Hepatocyte (in vitro differentiated cells): ENCODE data around the gene SOD2. TPM values are rescaled to one million over a fixed set of nuclear protein-coding genes. Genes with fewer than 3 reads are reported as not detected.
A peak's percentile ranks its signal among the peaks of the same experiment; 100 is the strongest.

ENCODE experiments used
- DNase-seq: peaks from one replicate; pipeline ENCODE4 v3.0.0-alpha.2; 2016; ENCODE audit warnings: low spot score
- H2AFZ ChIP-seq: fragments of 200-600 bp; sonication (generic); 2 replicates; pipeline ENCODE4 v1.6.0; 2016; ENCODE audit warnings: antibody characterized with exemption, mild to moderate bottlenecking
- H3K27ac ChIP-seq: fragments of 200-600 bp; sonication (generic); 2 replicates; pipeline ENCODE4 v1.5.1; 2016; ENCODE audit warnings: mild to moderate bottlenecking
- H3K27me3 ChIP-seq: fragments of 200-600 bp; sonication (generic); 2 replicates; pipeline ENCODE4 v1.6.1; 2016
- H3K36me3 ChIP-seq: fragments of 200-600 bp; sonication (generic); replicated peaks from 2 replicates; pipeline ENCODE4 v1.5.1; 2016; ENCODE audit warnings: low read depth; ENCODE audit not compliant: insufficient read depth
- H3K4me1 ChIP-seq: fragments of 200-600 bp; sonication (generic); 2 replicates; pipeline ENCODE4 v1.5.1; 2016; ENCODE audit warnings: mild to moderate bottlenecking, moderate library complexity; ENCODE audit not compliant: insufficient read depth
- H3K4me2 ChIP-seq: fragments of 200-600 bp; sonication (generic); 2 replicates; pipeline ENCODE4 v1.6.0; 2016
- H3K4me3 ChIP-seq: fragments of 200-600 bp; sonication (generic); 2 replicates; pipeline ENCODE4 v1.5.1; 2016; ENCODE audit warnings: mild to moderate bottlenecking
- H3K79me2 ChIP-seq: fragments of 200-600 bp; sonication (generic); 2 replicates; pipeline ENCODE4 v1.6.0; 2017; ENCODE audit warnings: mild to moderate bottlenecking
- H3K9me2 ChIP-seq: fragments of 200-600 bp; sonication (generic); replicated peaks from 2 replicates; pipeline ENCODE4 v1.6.0; 2017; ENCODE audit warnings: mild to moderate bottlenecking; ENCODE audit not compliant: insufficient read depth
- H3K9me3 ChIP-seq: fragments of 200-600 bp; sonication (generic); 2 replicates; pipeline ENCODE4 v1.5.1; 2016; ENCODE audit warnings: low read depth, mild to moderate bottlenecking
- H4K20me1 ChIP-seq: fragments of 200-600 bp; sonication (generic); 2 replicates; pipeline ENCODE4 v1.6.0; 2016; ENCODE audit warnings: mild to moderate bottlenecking; ENCODE audit not compliant: insufficient read depth, poor library complexity, severe bottlenecking
- CTCF ChIP-seq: fragments of 200-600 bp; sonication (generic); IDR thresholded peaks from 2 replicates; pipeline ENCODE4 v1.5.1; 2016; ENCODE audit warnings: antibody characterized with exemption, mild to moderate bottlenecking; ENCODE audit not compliant: poor library complexity
- EZH2 ChIP-seq: fragments of 200-600 bp; sonication (generic); IDR thresholded peaks from 2 replicates; pipeline ENCODE4 v1.6.1; 2016; ENCODE audit warnings: antibody characterized with exemption, mild to moderate bottlenecking, borderline replicate concordance
- EZH2phosphoT487 ChIP-seq: fragments of 200-600 bp; sonication (generic); IDR thresholded peaks from one replicate; pipeline ENCODE4 v1.6.1; 2018; ENCODE audit warnings: antibody characterized with exemption, mild to moderate bottlenecking, low read depth, moderate library complexity; ENCODE audit not compliant: unreplicated experiment, severe bottlenecking
- WGBS: methylation state at CpG from one replicate; pipeline ENCODE4 v1.1.6; 2016; ENCODE audit warnings: low lambda C conversion rate; ENCODE audit errors: missing lambda C conversion rate; 5-methylcytosine and 5-hydroxymethylcytosine counted together
- polyA plus RNA-seq: library from polyadenylated mRNA; unstranded; fragments of >200 nt; fragmentation: Nextera tagmentation; extraction: Ambion mirVana; gene quantifications from 2 replicates; pipeline ENCODE4 v1.2.1, GENCODE V29; 2016
- total RNA-seq: library from RNA; depleted of rRNA; stranded (reverse); fragments of >200 nt; gene quantifications from 2 replicates; pipeline ENCODE4 v1.2.3, GENCODE V29; 2014

Gene SOD2
- total and polyA plus RNA-seq, 2 experiments from 2014 or later, result 138 to 264 TPM

- no peak overlapping the region for H3K27ac ChIP-seq
- H3K4me3 ChIP-seq, result no peak overlapping the region
- DNase-seq, result no peak
- H4K20me1 ChIP-seq, result no peaks in the 10 kb centered on the region
- H3K9me2 ChIP-seq, result no peaks in the 10 kb centered on the region
- H3K4me2 ChIP-seq, result no peak overlapping the region
- H3K79me2 ChIP-seq, result peaks cover 5% of the 10 kb centered on the region
- no peaks in the 10 kb centered on the region for H3K36me3 ChIP-seq
- H3K9me3 ChIP-seq, result no peaks in the 10 kb centered on the region
- WGBS, result 81% methylated on average over 10 of the region's 10 CpGs
- no peaks in the 10 kb centered on the region for H3K4me1 ChIP-seq
- TF ChIP-seq CTCF (no peak), EZH2 (no peak), EZH2phosphoT487 (no peak)
- H3K27me3 ChIP-seq, result no peaks in the 10 kb centered on the region
- no peak overlapping the region for H2AFZ ChIP-seq
Observed at GRCh38 chr6:159681191-159681880, 11.7 kb downstream of the SOD2 start.

- H3K27me3 ChIP-seq, result no peaks in the 10 kb centered on the region
- H3K9me3 ChIP-seq, result no peaks in the 10 kb centered on the region
- no peaks in the 10 kb centered on the region for H3K4me1 ChIP-seq
- H3K9me2 ChIP-seq, result no peaks in the 10 kb centered on the region
- H3K4me2 ChIP-seq, result no peak overlapping the region
- H3K79me2 ChIP-seq, result peaks cover 3% of the 10 kb centered on the region
- H3K27ac ChIP-seq, result peak overlapping the region; percentile 8
- no peak for DNase-seq
- TF ChIP-seq CTCF (no peak), EZH2phosphoT487 (no peak), EZH2 (no peak)
- H4K20me1 ChIP-seq, result no peaks in the 10 kb centered on the region
- no peak overlapping the region for H3K4me3 ChIP-seq
- H3K36me3 ChIP-seq, result no peaks in the 10 kb centered on the region
- 72% methylated on average over 3 of the region's 3 CpGs for WGBS
- H2AFZ ChIP-seq, result no peak overlapping the region
Observed at GRCh38 chr6:159680104-159680503, 12.9 kb downstream of the SOD2 start.

GRCh38 chr6:159679091-159680077 is 13.7 kb downstream of the SOD2 start:
- H2AFZ ChIP-seq, result no peak overlapping the region
- no peak overlapping the region for H3K4me2 ChIP-seq
- H3K36me3 ChIP-seq, result no peaks in the 10 kb centered on the region

More at GRCh38 chr6:159679091-159680077, 13.7 kb downstream of the SOD2 start:
- H3K27me3 ChIP-seq, result no peaks in the 10 kb centered on the region
- H4K20me1 ChIP-seq, result no peaks in the 10 kb centered on the region
- DNase-seq, result no peak
- H3K4me3 ChIP-seq, result no peak overlapping the region
- H3K27ac ChIP-seq, result peak overlapping the region; percentile 8
- H3K9me2 ChIP-seq, result no peaks in the 10 kb centered on the region
- H3K79me2 ChIP-seq, result peaks cover 3% of the 10 kb centered on the region
- no peaks in the 10 kb centered on the region for H3K4me1 ChIP-seq
- H3K9me3 ChIP-seq, result no peaks in the 10 kb centered on the region
- 76% methylated on average over 5 of the region's 5 CpGs for WGBS
- TF ChIP-seq EZH2phosphoT487 (no peak), EZH2 (no peak), CTCF (no peak)
